HepG2 (cell line): ENCODE measurements around the gene LHFPL6. TPM values are rescaled to one million over a fixed set of nuclear protein-coding genes. Genes with fewer than 3 reads are reported as not detected.

ENCODE experiments used
- ATAC-seq: fragments of 200-7000 bp; cut with Tn5 transposase; 3 replicates; pipeline ENCODE4 v1.9.1; 2020; ENCODE audit warnings: mild to moderate bottlenecking, moderate library complexity
- BruUV-seq: library from RNA; stranded (reverse); fragments of 400-500 nt; replicated peaks from 2 replicates; lab custom pipeline; 2021; lab: Mats Ljungman, UMichigan
- CTCF ChIA-PET: fragments of 300-600 bp; formaldehyde crosslinking; extraction: SDS; loops from one replicate; lab custom pipeline; 2021; ENCODE audit warnings: low total read pairs, inconsistent platforms, low intra/inter-chr PET ratio; lab: Yijun Ruan, JAX
- POLR2A ChIA-PET: fragments of 350-600 bp; sonication (Branson Sonifier 250); formaldehyde crosslinking; loops from one replicate; lab custom pipeline; 2020; ENCODE audit warnings: antibody characterized with exemption, inconsistent platforms; lab: Yijun Ruan, JAX
- DNase-seq: peaks from one replicate; pipeline ENCODE4 v3.0.0-alpha.2; 2015; ENCODE audit warnings: low spot score
- FAIRE-seq: peaks from 3 replicates; lab custom pipeline; 2011; peaks lifted over from hg19 to GRCh38; lab: Jason Lieb, UNC
- H2AFZ ChIP-seq: one replicate; pipeline ENCODE4 v1.6.1; 2011; ENCODE audit warnings: low read length, inconsistent platforms
- H3K27ac ChIP-seq: fragments of 300-600 bp; 3 replicates; pipeline ENCODE4 v1.8.0; 2011; ENCODE audit warnings: mixed run types, mild to moderate bottlenecking, mixed read lengths, low read length, inconsistent platforms; ENCODE audit not compliant: insufficient read depth; ENCODE audit errors: extremely low read length
- H3K27me3 ChIP-seq, 2 experiments: fragments of 200-600 bp in 1 of 2; 2 replicates in 1 of 2; 3 replicates in 1 of 2; pipeline versions ENCODE4 v1.6.0 to v1.8.0; 2011; ENCODE audit warnings: low read length in 2 of 2, mild to moderate bottlenecking in 2 of 2, moderate library complexity in 2 of 2, inconsistent platforms in 1 of 2; ENCODE audit not compliant: insufficient read depth in 2 of 2, control insufficient read depth in 1 of 2
- H3K36me3 ChIP-seq, 2 experiments: fragments of 200-600 bp in 1 of 2; replicated peaks in 1 of 2; 2 replicates in 1 of 2; 3 replicates in 1 of 2; pipeline versions ENCODE4 v1.5.1 to v1.8.0; 2011; ENCODE audit warnings: low read length in 2 of 2, inconsistent platforms in 1 of 2; ENCODE audit not compliant: insufficient read depth in 2 of 2, control insufficient read depth in 1 of 2
- H3K4me1 ChIP-seq: 2 replicates; pipeline ENCODE4 v1.5.1; 2012; ENCODE audit warnings: low read length, inconsistent platforms; ENCODE audit not compliant: insufficient read depth
- H3K4me2 ChIP-seq: 2 replicates; pipeline ENCODE4 v1.6.0; 2011; ENCODE audit warnings: low read depth, low read length, inconsistent platforms
- H3K4me3 ChIP-seq, 3 experiments: fragments of 200-600 bp in 1 of 3; sonication (generic), shearing (Covaris generic) in 1 of 3; replicated peaks in 1 of 3; 2 replicates each; pipeline ENCODE4 v1.5.1; 2011 to 2016; ENCODE audit warnings: low read length in 3 of 3, inconsistent platforms in 2 of 3, low read depth in 2 of 3, mild to moderate bottlenecking in 2 of 3, control low read depth in 1 of 3, mixed read lengths in 1 of 3; ENCODE audit not compliant: insufficient read depth in 1 of 3
- H3K79me2 ChIP-seq: one replicate; pipeline ENCODE4 v1.6.1; 2011; ENCODE audit warnings: low read length, inconsistent platforms; ENCODE audit not compliant: insufficient read depth
- H3K9ac ChIP-seq: 2 replicates; pipeline ENCODE4 v1.6.0; 2011; ENCODE audit warnings: mild to moderate bottlenecking, low read depth, low read length, inconsistent platforms; ENCODE audit not compliant: insufficient read depth
- H3K9me3 ChIP-seq: 2 replicates; pipeline ENCODE4 v1.5.1; 2012; ENCODE audit warnings: mild to moderate bottlenecking, low read length
- H4K20me1 ChIP-seq: 2 replicates; pipeline ENCODE4 v1.6.0; 2011; ENCODE audit warnings: inconsistent platforms, mild to moderate bottlenecking, low read length, moderate library complexity; ENCODE audit not compliant: insufficient read depth
- DRAP1 ChIP-seq: IDR thresholded peaks from 2 replicates; pipeline ENCODE4 v1.6.1; 2016; ENCODE audit warnings: missing genetic modification reagents, missing compliant biosample characterization
- GATAD1 ChIP-seq: IDR thresholded peaks from 2 replicates; pipeline ENCODE4 v1.6.1; 2016; ENCODE audit warnings: missing genetic modification reagents, missing compliant biosample characterization
- PBX3 ChIP-seq: sonication (generic); formaldehyde crosslinking; IDR thresholded peaks from 2 replicates; pipeline ENCODE4 v1.8.1; 2023; ENCODE audit warnings: missing genetic modification reagents, inconsistent platforms, borderline replicate concordance
- PHF20 ChIP-seq: sonication (generic); formaldehyde crosslinking; IDR thresholded peaks from 2 replicates; pipeline ENCODE4 v1.5.0; 2020; ENCODE audit warnings: mild to moderate bottlenecking, missing genetic modification reagents
- PHF21A ChIP-seq: sonication (generic); formaldehyde crosslinking; IDR thresholded peaks from 2 replicates; pipeline ENCODE4 v1.5.0; 2020; ENCODE audit warnings: mild to moderate bottlenecking, missing genetic modification reagents
- SAP130 ChIP-seq: IDR thresholded peaks from 2 replicates; pipeline ENCODE4 v1.6.1; 2016; ENCODE audit warnings: low read depth
- STAT5B ChIP-seq: sonication (generic); formaldehyde crosslinking; IDR thresholded peaks from 2 replicates; pipeline ENCODE4 v1.4.0; 2020; ENCODE audit warnings: missing genetic modification reagents
- TFAP4 ChIP-seq: sonication (generic); IDR thresholded peaks from 2 replicates; pipeline ENCODE4 v1.6.1; 2016; ENCODE audit warnings: low read depth, borderline replicate concordance
- TFE3 ChIP-seq: IDR thresholded peaks from 2 replicates; pipeline ENCODE4 v1.6.1; 2016
- THYN1 ChIP-seq: sonication (generic); formaldehyde crosslinking; IDR thresholded peaks from 2 replicates; pipeline ENCODE4 v1.8.1; 2023; ENCODE audit warnings: low read depth, mild to moderate bottlenecking, moderate library complexity, missing genetic modification reagents, borderline replicate concordance
- ZBTB26 ChIP-seq: IDR thresholded peaks from 2 replicates; pipeline ENCODE4 v1.6.1; 2016; ENCODE audit warnings: missing compliant biosample characterization, missing genetic modification reagents, borderline replicate concordance
- ZNF10 ChIP-seq: sonication (generic); formaldehyde crosslinking; IDR thresholded peaks from 2 replicates; pipeline ENCODE4 v1.4.0; 2020; ENCODE audit warnings: mild to moderate bottlenecking, low read depth, missing genetic modification reagents, borderline replicate concordance
- ZNF101 ChIP-seq: sonication (generic); formaldehyde crosslinking; IDR thresholded peaks from 2 replicates; pipeline ENCODE4 v1.4.0; 2020; ENCODE audit warnings: mild to moderate bottlenecking, low read depth, missing genetic modification reagents, borderline replicate concordance
- ZNF143 ChIP-seq: sonication (generic); formaldehyde crosslinking; IDR thresholded peaks from 2 replicates; pipeline ENCODE4 v1.4.0; 2020; ENCODE audit warnings: missing genetic modification reagents
- ZNF232 ChIP-seq: sonication (generic); formaldehyde crosslinking; IDR thresholded peaks from 2 replicates; pipeline ENCODE4 v1.4.0; 2020; ENCODE audit warnings: missing genetic modification reagents, borderline replicate concordance
- ZNF280B ChIP-seq: sonication (generic); formaldehyde crosslinking; IDR thresholded peaks from 2 replicates; pipeline ENCODE4 v1.5.0; 2020; ENCODE audit warnings: missing genetic modification reagents, mild to moderate bottlenecking, borderline replicate concordance
- ZNF333 ChIP-seq: sonication (generic); formaldehyde crosslinking; IDR thresholded peaks from 2 replicates; pipeline ENCODE4 v1.4.0; 2020; ENCODE audit warnings: mild to moderate bottlenecking, missing genetic modification reagents, borderline replicate concordance
- ZNF570 ChIP-seq: sonication (generic); formaldehyde crosslinking; IDR thresholded peaks from 2 replicates; pipeline ENCODE4 v1.4.0; 2020; ENCODE audit warnings: mild to moderate bottlenecking, missing genetic modification reagents, borderline replicate concordance
- ZNF788 ChIP-seq: sonication (generic); formaldehyde crosslinking; IDR thresholded peaks from 2 replicates; pipeline ENCODE4 v1.5.0; 2020; ENCODE audit warnings: mild to moderate bottlenecking, missing genetic modification reagents, borderline replicate concordance
- ZSCAN29 ChIP-seq: sonication (generic); formaldehyde crosslinking; conservative IDR thresholded peaks from 2 replicates; pipeline ENCODE4 v1.4.0; 2020; ENCODE audit warnings: mild to moderate bottlenecking, missing genetic modification reagents
- in situ Hi-C: cut with HindIII; loops from 2 replicates; pipeline ENCODE4 v1.10.0; 2017; ENCODE audit warnings: low pct_unique_long_range_greater_than_20kb; ENCODE audit not compliant: extremely low pct_ligation_motif_present
- intact Hi-C: fragments of 100-400 bp; cut with micrococcal nuclease; formaldehyde crosslinking; loops from one replicate; pipeline ENCODE4 v1.10.0; 2022; ENCODE audit not compliant: unreplicated experiment
- polyA plus RNA-seq, 8 experiments: library from polyadenylated mRNA; depleted of rRNA in 3 of 8; stranded (reverse) in 7 of 8; unstranded in 1 of 8; fragments of >200 nt; fragmentation: Illumina TruSeq in 4 of 8; extraction: Trizol in 4 of 8; gene quantifications; 2 replicates each; pipeline versions ENCODE4 v1.2.1 to v1.2.3, GENCODE V29; 2011 to 2016; ENCODE audit warnings: low read depth in 4 of 8, missing spikeins in 1 of 8, mixed read lengths in 1 of 8; ENCODE audit not compliant: insufficient read depth in 1 of 8
- total RNA-seq, 5 experiments: library from RNA; depleted of rRNA; stranded (reverse); fragments of >200 nt; fragmentation: Illumina TruSeq; extraction: Trizol; gene quantifications; 2 replicates each; pipeline ENCODE4 v1.2.3, GENCODE V29; 2016; ENCODE audit warnings: low read depth in 1 of 5

Gene LHFPL6
- total and polyA plus RNA-seq, 2 of the 13 experiments (the other 11 are each of a cell fraction or from before 2014, with no cell fraction given) = not detected

- Histone ChIP-seq H3K4me2 (no peak overlapping the region), H3K4me3 (no peak overlapping the region), H3K27ac (no peak overlapping the region), H2AFZ (no peak overlapping the region), H3K27me3 (no peaks in the 10 kb centered on the region), H3K9ac (no peak overlapping the region), H3K79me2 (no peaks in the 10 kb centered on the region), H3K36me3 (no peaks in the 10 kb centered on the region), H4K20me1 (no peaks in the 10 kb centered on the region), H3K4me1 (no peaks in the 10 kb centered on the region), H3K9me3 (no peaks in the 10 kb centered on the region)
- DNase-seq (no peak), ATAC-seq (no peak), FAIRE-seq (no peak)
- TF ChIP-seq ZSCAN29 (CRISPR knock-in tag) (no peak), STAT5B (no peak), PHF20 (no peak), PBX3 (CRISPR knock-in tag) (no peak), ZNF232 (CRISPR knock-in tag) (no peak), ZNF570 (CRISPR knock-in tag) (no peak), DRAP1 (CRISPR knock-in tag) (no peak), ZNF280B (CRISPR knock-in tag) (no peak), TFE3 (CRISPR knock-in tag) (no peak), ZNF788 (CRISPR knock-in tag) (no peak), ZNF143 (no peak), PHF21A (CRISPR knock-in tag) (no peak), ZNF10 (CRISPR knock-in tag) (no peak), SAP130 (CRISPR knock-in tag) (no peak), ZBTB26 (CRISPR knock-in tag) (no peak), GATAD1 (no peak), TFAP4 (no peak), THYN1 (CRISPR knock-in tag) (no peak), ZNF333 (CRISPR knock-in tag) (no peak), ZNF101 (CRISPR knock-in tag) (no peak)
- no TSS peak for BruUV-seq
- in situ Hi-C loops = no loop called here
- ChIA-PET POLR2A (no interaction called here), CTCF (no interaction called here)
- intact Hi-C loops = no loop called here
These were observed 119.7 kb downstream of the LHFPL6 start for GRCh38 chr13:39483326-39483725.
